Osteoblast (primary cell): ENCODE data around the gene MRPS27. TPM values are rescaled to one million over a fixed set of nuclear protein-coding genes. Genes with fewer than 3 reads are reported as not detected.

ENCODE experiments used
- DNase-seq: peaks from one replicate; pipeline ENCODE4 v3.0.0; 2011; ENCODE audit warnings: low spot score, mixed read lengths; ENCODE audit not compliant: insufficient read length; ENCODE audit errors: missing footprints
- H2AFZ ChIP-seq: 2 replicates; pipeline ENCODE4 v1.6.0; 2011; ENCODE audit warnings: mild to moderate bottlenecking, low read length
- H3K27ac ChIP-seq: 2 replicates; pipeline ENCODE4 v1.5.1; 2011; ENCODE audit warnings: mild to moderate bottlenecking, low read depth, low read length, moderate library complexity
- H3K27me3 ChIP-seq: 2 replicates; pipeline ENCODE4 v1.6.0; 2012; ENCODE audit warnings: mild to moderate bottlenecking, control low read depth, inconsistent platforms, low read length, moderate library complexity; ENCODE audit not compliant: insufficient read depth
- H3K36me3 ChIP-seq: 2 replicates; pipeline ENCODE4 v1.5.1; 2011; ENCODE audit warnings: mild to moderate bottlenecking, low read length, control low read depth, moderate library complexity; ENCODE audit not compliant: insufficient read depth
- H3K4me1 ChIP-seq: 2 replicates; pipeline ENCODE4 v1.5.1; 2011; ENCODE audit warnings: mild to moderate bottlenecking, low read length, control low read depth, moderate library complexity; ENCODE audit not compliant: insufficient read depth
- H3K4me2 ChIP-seq: 2 replicates; pipeline ENCODE4 v1.6.0; 2011; ENCODE audit warnings: mild to moderate bottlenecking, low read length; ENCODE audit not compliant: insufficient read depth
- H3K4me3 ChIP-seq: fragments of 200-600 bp; sonication (generic); 3 replicates; pipeline ENCODE4 v1.5.1; 2012; ENCODE audit warnings: mild to moderate bottlenecking, low read length, inconsistent platforms; ENCODE audit not compliant: insufficient read depth
- H3K79me2 ChIP-seq: 2 replicates; pipeline ENCODE4 v1.6.0; 2012; ENCODE audit warnings: mild to moderate bottlenecking, low read length, control low read depth, inconsistent platforms; ENCODE audit not compliant: insufficient read depth
- H3K9me3 ChIP-seq: 2 replicates; pipeline ENCODE4 v1.5.1; 2011; ENCODE audit warnings: low read depth, low read length, control low read depth
- H4K20me1 ChIP-seq: 2 replicates; pipeline ENCODE4 v1.6.0; 2012; ENCODE audit warnings: mild to moderate bottlenecking, low read length, control low read depth; ENCODE audit not compliant: insufficient read depth
- CTCF ChIP-seq: IDR thresholded peaks from 2 replicates; pipeline ENCODE4 v1.5.1; 2011; ENCODE audit warnings: mild to moderate bottlenecking, low read depth, low read length, moderate library complexity; ENCODE audit errors: extremely low read depth
- total RNA-seq: library from RNA; depleted of rRNA; stranded (reverse); fragments of >200 nt; gene quantifications from 2 replicates; pipeline ENCODE4 v1.2.3, GENCODE V29; 2012

Gene MRPS27
- total RNA-seq, 1 donor = 106 TPM

- Histone ChIP-seq H3K27me3 (no peaks in the 10 kb centered on the region), H3K4me1 (peaks cover 13% of the 10 kb centered on the region), H3K4me3 (no peak overlapping the region), H3K36me3 (peaks cover 68% of the 10 kb centered on the region), H4K20me1 (no peaks in the 10 kb centered on the region), H2AFZ (no peak overlapping the region), H3K4me2 (no peak overlapping the region), H3K79me2 (peaks cover 92% of the 10 kb centered on the region), H3K27ac (no peak overlapping the region), H3K9me3 (no peaks in the 10 kb centered on the region)
- no peak for TF ChIP-seq CTCF
- no peak for DNase-seq
Observed at GRCh38 chr5:72184408-72184807, 135.6 kb downstream of the MRPS27 start.

GRCh38 chr5:72183101-72183520 is 136.9 kb downstream of the MRPS27 start:
- Histone ChIP-seq H3K4me3 (no peak overlapping the region), H3K9me3 (no peaks in the 10 kb centered on the region), H3K27me3 (no peaks in the 10 kb centered on the region), H2AFZ (no peak overlapping the region), H4K20me1 (no peaks in the 10 kb centered on the region), H3K27ac (no peak overlapping the region), H3K36me3 (peaks cover 55% of the 10 kb centered on the region), H3K79me2 (peaks cover 87% of the 10 kb centered on the region), H3K4me1 (peaks cover 26% of the 10 kb centered on the region), H3K4me2 (no peak overlapping the region)
- DNase-seq = no peak
- TF ChIP-seq CTCF = no peak

GRCh38 chr5:72182686-72183085 is 137.4 kb downstream of the MRPS27 start:
- no peaks in the 10 kb centered on the region for H3K9me3 ChIP-seq
- peaks cover 50% of the 10 kb centered on the region for H3K36me3 ChIP-seq
- DNase-seq = no peak
- no peaks in the 10 kb centered on the region for H3K27me3 ChIP-seq
- H3K4me1 ChIP-seq = peaks cover 26% of the 10 kb centered on the region
- no peak overlapping the region for H3K27ac ChIP-seq
- no peak for TF ChIP-seq CTCF
- no peak overlapping the region for H3K4me3 ChIP-seq
- H4K20me1 ChIP-seq = no peaks in the 10 kb centered on the region
- H3K4me2 ChIP-seq = no peak overlapping the region
- peaks cover 85% of the 10 kb centered on the region for H3K79me2 ChIP-seq
- no peak overlapping the region for H2AFZ ChIP-seq

- H3K36me3 ChIP-seq = peaks cover 39% of the 10 kb centered on the region
- H2AFZ ChIP-seq = no peak overlapping the region
- H3K9me3 ChIP-seq = no peaks in the 10 kb centered on the region
- peak overlapping the region; percentile 44 for H3K4me3 ChIP-seq
- no peaks in the 10 kb centered on the region for H3K27me3 ChIP-seq
- H3K4me2 ChIP-seq = peak overlapping the region; percentile 78
- no peaks in the 10 kb centered on the region for H4K20me1 ChIP-seq
- H3K4me1 ChIP-seq = peaks cover 26% of the 10 kb centered on the region
- H3K27ac ChIP-seq = peak overlapping the region; percentile 91
- TF ChIP-seq CTCF = no peak
- H3K79me2 ChIP-seq = peaks cover 87% of the 10 kb centered on the region
- DNase-seq = no peak
Observed at GRCh38 chr5:72180925-72181324, 139.1 kb downstream of the MRPS27 start.
